NOMO-1 (cell line): ENCODE results near the gene FKBP1C.

ENCODE experiments used
- DNase-seq, 2 experiments: peaks; one replicate each; lab custom pipeline; 2025; ENCODE audit not compliant: unreplicated experiment in 2 of 2; lab: John Stamatoyannopoulos, UW

FKBP1C gene

GRCh38 chr6:63259153-63259552 is 47.9 kb downstream of the FKBP1C start:
- DNase-seq: no peak

GRCh38 chr6:63261820-63262219 is 50.6 kb downstream of the FKBP1C start:
- DNase-seq: no peak
